NCI-H2227 (cell line): ENCODE measurements around the gene LCN10.
A peak's percentile ranks its signal among the peaks of the same experiment; 100 is the strongest.
"Not testable (repeated sequence)": the region's sequence is repeated elsewhere in the genome, so short reads cannot be mapped to it uniquely, and the experiment has no call there.

ENCODE experiments used
- DNase-seq: peaks from one replicate; lab custom pipeline; 2025; ENCODE audit not compliant: unreplicated experiment; lab: John Stamatoyannopoulos, UW

Gene LCN10

GRCh38 chr9:136742591-136743391 lies at the start of gene LCN10:
LCN10 (minus strand) TSS chr9:136742940; CDS start chr9:136742903, 37 bp downstream.
- DNase-seq = peak; percentile 16

GRCh38 chr9:136791516-136792276 lies 49.0 kb upstream of the LCN10 start:
- DNase-seq = peak; percentile 46

- peak; percentile 98 for DNase-seq
Observed at GRCh38 chr9:136790640-136791515, 48.1 kb upstream of the LCN10 start, which contains the start of gene TMEM141. TMEM141 (plus strand) TSS chr9:136791344; CDS start chr9:136791371, 27 bp downstream.

GRCh38 chr9:136789523-136789937 lies 46.8 kb upstream of the LCN10 start:
- DNase-seq = no peak

- DNase-seq = not testable (repeated sequence)
Observed at GRCh38 chr9:136788644-136789522, 46.1 kb upstream of the LCN10 start.

GRCh38 chr9:136787690-136788400 lies 45.1 kb upstream of the LCN10 start:
- DNase-seq = peak; percentile 83

GRCh38 chr9:136786983-136787382 lies 44.2 kb upstream of the LCN10 start:
- not testable (repeated sequence) for DNase-seq

- no peak for DNase-seq
Observed at GRCh38 chr9:136786451-136786850, 43.7 kb upstream of the LCN10 start.

GRCh38 chr9:136785565-136786355 lies 43.0 kb upstream of the LCN10 start:
- DNase-seq = not testable (repeated sequence)

GRCh38 chr9:136784997-136785361 lies 42.2 kb upstream of the LCN10 start:
- DNase-seq = no peak

- DNase-seq = peak; percentile 42
Observed at GRCh38 chr9:136784249-136784996, 41.7 kb upstream of the LCN10 start.

GRCh38 chr9:136782452-136782851 lies 39.7 kb upstream of the LCN10 start:
- no peak for DNase-seq

GRCh38 chr9:136779808-136780207 lies 37.1 kb upstream of the LCN10 start:
- DNase-seq = no peak

GRCh38 chr9:136777359-136777758 lies 34.6 kb upstream of the LCN10 start:
- no peak for DNase-seq

GRCh38 chr9:136776947-136777346 lies 34.2 kb upstream of the LCN10 start:
- no peak for DNase-seq

- no peak for DNase-seq
Observed at GRCh38 chr9:136775191-136775590, 32.5 kb upstream of the LCN10 start.

- no peak for DNase-seq
Observed at GRCh38 chr9:136774416-136775045, 31.8 kb upstream of the LCN10 start.
